Keratinocyte (primary cell): Measurements from ENCODE around the gene VAV1.

Experiments used
- EZH2 ChIP-seq: IDR thresholded peaks from one replicate; pipeline ENCODE4 v1.6.1; 2012; ENCODE audit warnings: inconsistent platforms, mild to moderate bottlenecking, low read length, moderate library complexity
- TF ChIP-seq, protein P1 (sequence below), 3 experiments: IDR thresholded peaks in 1 of 3; conservative IDR thresholded peaks in 1 of 3; optimal IDR thresholded peaks in 1 of 3; 2 replicates in 2 of 3; 3 replicates in 1 of 3; pipeline versions ENCODE3 to v1.5.1; 2011; ENCODE audit warnings: low read length in 3 of 3, mild to moderate bottlenecking in 3 of 3, moderate library complexity in 2 of 3, control low read depth in 1 of 3, inconsistent platforms in 1 of 3; ENCODE audit not compliant: insufficient read depth in 2 of 3; ENCODE audit errors: extremely low read depth in 1 of 3

DNA sequence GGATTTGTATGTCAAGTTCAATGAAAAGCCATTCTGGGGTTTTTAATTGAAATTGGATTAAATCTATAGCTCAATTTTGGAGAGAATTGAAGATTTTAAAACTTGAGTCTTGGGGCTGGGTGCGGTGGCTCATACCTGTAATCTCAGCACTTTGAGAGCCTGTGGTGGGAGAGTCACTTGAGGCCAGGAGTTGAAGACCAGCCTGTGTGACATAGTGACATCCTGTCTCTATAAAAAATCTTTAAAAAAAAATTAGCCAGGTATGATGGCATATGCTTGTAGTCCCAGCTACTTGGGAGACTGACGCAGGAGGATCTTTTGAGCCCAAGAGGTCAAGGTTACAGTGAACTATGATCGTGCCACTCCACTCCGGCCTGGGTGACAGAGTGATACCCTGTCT lies 41.2 kb downstream of the VAV1 start:
- TF ChIP-seq, protein P1, sequence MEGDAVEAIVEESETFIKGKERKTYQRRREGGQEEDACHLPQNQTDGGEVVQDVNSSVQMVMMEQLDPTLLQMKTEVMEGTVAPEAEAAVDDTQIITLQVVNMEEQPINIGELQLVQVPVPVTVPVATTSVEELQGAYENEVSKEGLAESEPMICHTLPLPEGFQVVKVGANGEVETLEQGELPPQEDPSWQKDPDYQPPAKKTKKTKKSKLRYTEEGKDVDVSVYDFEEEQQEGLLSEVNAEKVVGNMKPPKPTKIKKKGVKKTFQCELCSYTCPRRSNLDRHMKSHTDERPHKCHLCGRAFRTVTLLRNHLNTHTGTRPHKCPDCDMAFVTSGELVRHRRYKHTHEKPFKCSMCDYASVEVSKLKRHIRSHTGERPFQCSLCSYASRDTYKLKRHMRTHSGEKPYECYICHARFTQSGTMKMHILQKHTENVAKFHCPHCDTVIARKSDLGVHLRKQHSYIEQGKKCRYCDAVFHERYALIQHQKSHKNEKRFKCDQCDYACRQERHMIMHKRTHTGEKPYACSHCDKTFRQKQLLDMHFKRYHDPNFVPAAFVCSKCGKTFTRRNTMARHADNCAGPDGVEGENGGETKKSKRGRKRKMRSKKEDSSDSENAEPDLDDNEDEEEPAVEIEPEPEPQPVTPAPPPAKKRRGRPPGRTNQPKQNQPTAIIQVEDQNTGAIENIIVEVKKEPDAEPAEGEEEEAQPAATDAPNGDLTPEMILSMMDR (optimal IDR thresholded peaks at IDR 0.05 in 1 of 3, IDR thresholded peaks at IDR 0.05 in 1 of 3, conservative IDR thresholded peaks at IDR 0.05 in 1 of 3; ENCODE audit: extremely low read depth in 1 of 3, insufficient read depth in 2 of 3, low read length in 3 of 3), result no peak
- no peak for TF ChIP-seq EZH2
